ENCODE data around the gene PRDX3.

- TF ChIP-seq REST (IDR thresholded peaks at IDR 0.05), result peak; percentile 61
- TF ChIP-seq, protein P1, sequence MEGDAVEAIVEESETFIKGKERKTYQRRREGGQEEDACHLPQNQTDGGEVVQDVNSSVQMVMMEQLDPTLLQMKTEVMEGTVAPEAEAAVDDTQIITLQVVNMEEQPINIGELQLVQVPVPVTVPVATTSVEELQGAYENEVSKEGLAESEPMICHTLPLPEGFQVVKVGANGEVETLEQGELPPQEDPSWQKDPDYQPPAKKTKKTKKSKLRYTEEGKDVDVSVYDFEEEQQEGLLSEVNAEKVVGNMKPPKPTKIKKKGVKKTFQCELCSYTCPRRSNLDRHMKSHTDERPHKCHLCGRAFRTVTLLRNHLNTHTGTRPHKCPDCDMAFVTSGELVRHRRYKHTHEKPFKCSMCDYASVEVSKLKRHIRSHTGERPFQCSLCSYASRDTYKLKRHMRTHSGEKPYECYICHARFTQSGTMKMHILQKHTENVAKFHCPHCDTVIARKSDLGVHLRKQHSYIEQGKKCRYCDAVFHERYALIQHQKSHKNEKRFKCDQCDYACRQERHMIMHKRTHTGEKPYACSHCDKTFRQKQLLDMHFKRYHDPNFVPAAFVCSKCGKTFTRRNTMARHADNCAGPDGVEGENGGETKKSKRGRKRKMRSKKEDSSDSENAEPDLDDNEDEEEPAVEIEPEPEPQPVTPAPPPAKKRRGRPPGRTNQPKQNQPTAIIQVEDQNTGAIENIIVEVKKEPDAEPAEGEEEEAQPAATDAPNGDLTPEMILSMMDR (IDR thresholded peaks at IDR 0.05; ENCODE audit: low read depth, low read length, missing input control), result no peak
- TF ChIP-seq, protein P2, sequence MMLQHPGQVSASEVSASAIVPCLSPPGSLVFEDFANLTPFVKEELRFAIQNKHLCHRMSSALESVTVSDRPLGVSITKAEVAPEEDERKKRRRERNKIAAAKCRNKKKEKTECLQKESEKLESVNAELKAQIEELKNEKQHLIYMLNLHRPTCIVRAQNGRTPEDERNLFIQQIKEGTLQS (IDR thresholded peaks at IDR 0.05), result no peak
- TF ChIP-seq, protein P3, sequence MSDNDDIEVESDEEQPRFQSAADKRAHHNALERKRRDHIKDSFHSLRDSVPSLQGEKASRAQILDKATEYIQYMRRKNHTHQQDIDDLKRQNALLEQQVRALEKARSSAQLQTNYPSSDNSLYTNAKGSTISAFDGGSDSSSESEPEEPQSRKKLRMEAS (IDR thresholded peaks at IDR 0.05), result peak; percentile 5
Measured at GRCh38 chr10:119178372-119179119, at the start of gene PRDX3.
